Fibroblast of skin of left biceps (primary cell): Measurements from ENCODE around the gene SCN1A.
"Not testable (repeated sequence)": the region's sequence is repeated elsewhere in the genome, so short reads cannot be mapped to it uniquely, and the experiment has no call there.

Experiments used
- DNase-seq, 2 experiments: peaks; one replicate each; pipeline ENCODE4 v3.0.0-alpha.2; 2013; ENCODE audit warnings: low read depth in 2 of 2

The SCN1A gene

DNA sequence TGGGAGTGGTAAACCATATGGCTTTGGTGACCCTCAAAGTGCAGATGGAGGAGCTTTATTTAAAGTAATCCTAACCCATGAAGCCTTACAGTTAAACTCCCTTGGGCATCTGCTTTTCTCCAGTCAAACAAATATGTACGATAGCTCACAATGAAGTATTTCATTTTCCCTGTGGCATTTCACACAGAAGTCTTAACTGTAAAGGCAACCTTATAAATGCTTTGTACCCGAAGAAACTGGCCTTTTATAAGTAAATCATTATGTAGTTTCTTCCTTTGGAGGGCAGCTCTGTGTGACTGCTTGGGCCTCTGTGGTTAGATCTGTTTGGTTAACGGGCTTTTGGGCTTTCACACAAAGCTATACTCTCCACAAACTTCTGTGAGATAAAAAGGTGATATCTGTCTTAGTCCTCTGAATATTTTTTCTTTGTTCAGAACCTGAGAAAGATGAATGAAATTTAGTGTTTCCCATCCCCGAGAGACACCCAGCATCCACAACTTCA, 46.6 kb downstream of the SCN1A start:
- no peak for DNase-seq

DNA sequence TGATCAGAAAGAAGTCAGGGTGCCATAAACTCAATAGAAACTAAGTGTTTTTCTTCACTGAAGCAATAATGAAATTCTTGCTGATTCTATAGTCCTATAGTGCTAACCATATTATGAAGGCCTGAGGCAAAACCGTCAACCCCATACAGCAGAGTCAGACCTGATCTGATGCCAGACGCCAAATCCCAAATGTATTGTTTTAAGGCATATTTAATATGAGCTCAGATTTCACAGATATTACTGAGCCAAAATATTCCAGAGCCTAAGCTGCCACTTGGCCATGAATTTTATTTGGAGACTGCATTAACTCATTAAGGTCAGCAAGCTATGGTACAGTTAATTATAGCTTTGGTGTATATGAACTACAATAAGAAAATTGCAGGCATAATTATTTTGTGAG, 53.4 kb downstream of the SCN1A start:
- no peak for DNase-seq

DNA sequence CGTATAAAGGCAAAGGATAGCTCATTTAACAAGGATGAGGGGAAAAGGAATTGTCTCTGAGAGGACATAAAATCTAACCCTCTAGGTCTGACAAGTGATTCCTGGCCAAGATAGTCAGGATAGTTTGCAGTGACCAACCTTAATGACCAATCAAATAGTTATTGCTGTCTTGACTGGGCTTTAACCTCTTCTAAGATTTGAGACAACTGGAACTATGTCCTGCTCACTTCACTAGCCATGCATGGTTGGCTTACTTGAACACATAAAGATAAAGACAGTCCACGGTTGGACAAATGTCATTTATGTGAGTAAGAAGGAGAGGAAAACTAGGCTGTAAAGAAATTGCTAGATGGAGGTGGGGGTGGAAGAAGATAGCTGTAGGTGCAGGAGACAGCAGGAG, 53.8 kb downstream of the SCN1A start:
- DNase-seq = no peak

DNA sequence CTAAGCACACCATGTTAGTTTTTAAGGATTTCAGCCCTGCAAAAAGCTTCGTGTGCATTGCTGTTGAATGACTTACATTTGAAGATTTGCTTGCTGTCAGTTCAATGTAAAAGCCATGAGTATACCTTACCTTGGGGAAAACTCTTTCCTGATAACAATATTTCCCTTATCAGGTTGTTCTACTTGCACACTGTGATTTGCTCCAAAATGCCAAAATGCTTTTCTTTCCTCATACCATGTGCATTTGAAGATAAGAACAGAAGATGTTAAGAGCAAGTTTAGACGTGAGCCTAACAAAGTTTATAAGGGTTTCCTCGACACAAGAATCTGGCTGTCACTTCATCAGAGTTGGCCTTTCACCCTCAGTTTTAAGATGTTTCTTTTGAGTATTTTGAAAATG, 57.6 kb downstream of the SCN1A start:
- no peak for DNase-seq

DNA sequence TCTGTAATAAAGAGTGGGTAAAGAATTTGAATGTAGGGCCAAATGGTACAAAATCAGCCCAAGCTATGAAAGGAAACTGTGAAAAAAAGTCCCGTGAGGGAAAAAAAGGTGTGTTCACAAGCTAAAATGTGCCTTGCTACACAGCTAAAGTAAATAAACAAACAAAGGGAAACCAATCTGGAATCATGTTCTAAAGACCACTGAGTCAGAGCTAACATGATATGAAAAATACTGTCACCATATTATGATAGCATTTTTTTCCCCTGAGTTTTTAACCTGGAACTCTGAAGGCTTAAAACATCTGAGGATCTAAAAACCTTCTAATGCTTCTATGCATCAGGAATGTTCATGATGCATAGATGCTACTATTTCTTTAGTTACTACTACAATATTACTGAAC, 58.8 kb downstream of the SCN1A start:
- DNase-seq = no peak

DNA sequence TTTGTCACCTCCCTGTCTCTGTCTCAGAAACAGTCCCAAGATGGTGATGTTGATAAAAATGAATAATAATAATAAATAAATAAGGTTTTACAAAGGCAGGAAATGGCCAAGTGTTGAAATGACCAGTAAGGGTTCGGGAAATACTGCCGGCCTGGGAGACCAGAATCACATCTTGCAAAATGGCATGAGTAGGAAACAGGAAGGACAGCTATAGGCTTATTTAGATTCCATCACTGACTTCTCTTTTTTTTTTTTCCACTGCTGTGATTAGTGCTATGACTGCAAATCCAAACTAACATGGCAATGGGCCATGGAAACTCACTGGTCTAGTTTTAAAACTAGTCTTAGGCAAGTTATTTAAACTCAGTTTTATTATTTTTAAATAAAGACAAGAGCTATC, 60.6 kb downstream of the SCN1A start:
- DNase-seq = no peak

DNA sequence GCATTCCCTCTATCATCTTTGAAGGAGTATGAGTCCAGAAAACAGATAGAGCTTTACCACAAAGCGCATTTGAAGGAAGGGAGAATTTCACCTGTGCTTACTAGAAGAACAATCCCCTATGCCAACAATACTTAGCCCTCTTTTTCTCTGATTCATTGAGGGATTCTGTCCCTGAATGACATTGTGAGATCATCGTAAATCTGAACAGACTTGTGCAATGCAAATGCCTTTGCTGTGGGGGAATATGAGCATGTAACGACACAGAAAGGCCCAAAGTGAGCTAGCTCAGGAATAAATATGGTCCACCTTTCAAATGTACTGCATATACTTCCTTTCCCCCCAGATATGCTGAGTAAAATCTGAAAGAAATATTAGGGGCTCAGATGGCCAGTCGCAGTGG, 67.6 kb downstream of the SCN1A start:
- no peak for DNase-seq

DNA sequence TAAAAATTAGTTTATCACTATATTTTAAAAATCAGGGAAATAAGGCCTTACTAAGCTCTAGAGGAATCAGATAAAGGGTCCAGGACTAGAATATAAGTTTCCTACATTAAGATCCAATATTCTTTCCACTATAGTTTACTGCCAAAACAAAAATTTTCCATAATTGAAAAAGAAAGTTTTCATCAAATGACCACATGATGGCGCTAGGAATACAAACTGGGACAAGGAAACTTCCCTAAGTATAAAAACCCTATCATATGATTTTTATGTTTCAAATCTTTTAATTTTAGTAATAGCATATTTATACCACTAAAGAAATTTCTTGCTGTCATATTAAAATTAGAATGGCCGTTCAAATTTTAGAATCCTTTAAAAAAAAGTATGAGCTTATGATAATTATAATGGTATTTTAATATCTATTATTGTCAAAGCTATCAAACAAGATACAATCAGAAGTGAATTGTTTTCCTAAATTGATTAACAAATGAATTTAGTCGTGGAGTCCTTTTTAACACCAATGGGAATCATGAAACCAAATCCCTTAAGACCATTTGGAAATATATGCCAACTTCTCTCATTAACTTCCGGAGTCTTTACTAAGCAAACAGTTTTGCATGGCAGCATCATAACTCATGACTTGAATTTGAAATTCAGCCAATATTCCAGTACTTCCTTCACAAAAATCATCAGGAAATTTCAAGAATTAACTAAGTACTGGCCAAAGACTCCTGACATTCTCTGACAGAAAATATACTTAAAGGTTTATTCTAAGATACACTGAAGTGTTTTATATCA, 70.3 kb downstream of the SCN1A start:
- DNase-seq = no peak

DNA sequence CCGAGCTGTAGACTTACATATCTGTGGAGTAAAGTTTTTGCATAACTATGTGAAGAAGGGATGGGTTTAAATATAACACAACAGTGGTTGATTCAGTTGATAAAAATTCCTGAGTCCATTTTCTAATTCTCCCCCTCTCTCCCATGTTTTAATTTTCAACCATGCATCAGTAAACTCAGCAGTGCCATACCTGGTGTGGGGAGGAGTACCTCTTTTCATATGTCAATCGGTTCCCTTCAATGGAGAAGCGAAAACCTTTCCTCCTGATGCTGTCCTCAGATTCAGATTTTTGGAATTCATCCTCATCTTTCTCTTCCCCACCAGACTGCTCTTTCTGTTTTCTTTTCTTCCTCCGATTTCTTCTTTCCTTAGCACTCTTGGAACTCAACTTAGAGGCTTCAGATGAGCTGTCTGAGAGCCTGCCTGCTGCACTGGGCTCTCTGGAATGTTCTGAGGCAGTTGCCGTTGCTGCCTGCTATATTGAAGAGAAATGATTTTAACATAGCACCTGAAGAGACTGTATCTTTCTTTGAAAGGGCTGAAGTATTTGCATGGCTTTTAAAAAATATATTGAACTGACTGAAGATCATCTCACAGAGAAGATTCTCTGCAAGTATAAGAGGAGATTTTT, 82.9 kb downstream of the SCN1A start:
- no peak for DNase-seq

DNA sequence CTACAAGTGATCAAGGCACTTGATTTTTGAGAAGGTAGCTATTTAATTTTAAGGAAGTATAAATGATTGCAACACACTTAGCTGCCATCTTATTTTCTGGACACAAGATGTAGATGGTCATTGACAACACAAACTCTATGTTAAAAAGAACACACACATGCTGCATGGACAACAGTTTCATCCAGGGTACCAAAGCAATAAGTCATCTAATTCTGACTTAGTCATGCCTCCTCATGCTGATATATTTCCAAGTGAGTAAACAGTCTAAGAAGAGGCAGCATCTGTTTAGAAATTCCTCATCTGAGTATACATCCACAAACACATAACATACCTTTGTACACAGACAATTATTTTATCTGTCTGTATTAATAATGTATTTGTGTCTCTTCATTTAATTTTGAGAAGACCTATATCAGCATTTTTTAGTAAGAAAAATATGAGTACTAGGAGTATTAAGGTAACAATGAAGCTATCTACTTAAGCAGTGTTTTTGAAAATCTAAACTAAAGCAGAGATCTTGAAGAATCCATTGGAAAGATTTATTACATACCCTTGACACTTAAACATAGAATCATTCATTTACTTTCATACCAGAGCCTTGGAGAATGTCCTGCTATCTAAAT, 84.9 kb downstream of the SCN1A start:
- no peak for DNase-seq

DNA sequence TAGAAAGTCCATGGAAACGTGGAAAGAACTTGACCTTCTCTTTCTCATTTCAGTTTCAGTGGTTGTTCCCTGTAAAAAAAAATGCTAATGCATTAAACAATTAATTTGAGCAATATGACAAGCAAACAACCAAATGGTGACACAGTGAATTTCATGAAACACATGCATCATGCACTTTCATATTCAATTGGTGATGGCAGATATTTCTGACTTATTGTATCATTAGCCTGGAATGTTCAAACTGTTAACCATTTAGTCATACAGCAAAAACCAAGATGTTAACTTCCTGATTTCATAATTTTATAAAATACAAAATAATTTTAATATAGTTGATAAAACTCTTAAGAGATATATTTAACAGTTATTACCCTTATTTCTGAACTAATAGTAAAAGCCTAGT, 85.5 kb downstream of the SCN1A start:
- DNase-seq = no peak

DNA sequence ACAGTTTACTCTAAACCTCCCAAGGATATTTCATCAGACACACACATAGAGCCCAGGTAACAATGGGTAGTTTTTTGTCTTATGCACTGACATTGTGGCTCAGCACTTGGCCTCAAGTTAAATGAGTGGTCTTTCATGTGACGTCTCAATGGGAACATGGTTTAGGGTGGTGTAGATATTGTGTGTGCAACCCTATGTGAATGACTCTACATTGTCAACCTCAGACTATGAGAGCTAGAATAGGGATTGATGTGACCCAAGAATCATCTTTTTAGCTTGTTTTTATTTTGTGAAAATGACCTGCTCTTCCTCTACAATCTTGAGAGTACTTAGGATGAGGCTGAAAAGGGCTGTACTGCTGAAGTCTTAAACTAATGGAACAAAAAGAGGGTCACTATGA, 86.2 kb downstream of the SCN1A start:
- no peak for DNase-seq

DNA sequence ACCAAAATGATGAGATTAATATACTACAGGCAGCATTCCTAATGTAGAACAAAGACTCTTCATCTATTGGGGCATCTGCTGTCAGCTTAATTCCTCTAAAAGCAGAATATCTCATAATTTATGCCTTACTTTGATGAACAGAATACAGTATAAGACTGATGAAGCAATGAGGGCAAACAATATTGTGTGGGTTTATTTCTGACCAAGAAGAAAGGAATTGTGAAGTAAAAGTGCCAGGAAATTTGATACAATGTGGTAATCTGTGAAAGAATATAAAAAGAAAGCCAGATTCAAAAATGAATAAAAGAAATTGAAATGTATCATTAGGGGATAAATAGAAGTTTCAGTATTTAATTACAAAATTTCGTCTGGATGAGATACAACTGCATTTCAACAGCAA, 95.5 kb downstream of the SCN1A start:
- DNase-seq = no peak

DNA sequence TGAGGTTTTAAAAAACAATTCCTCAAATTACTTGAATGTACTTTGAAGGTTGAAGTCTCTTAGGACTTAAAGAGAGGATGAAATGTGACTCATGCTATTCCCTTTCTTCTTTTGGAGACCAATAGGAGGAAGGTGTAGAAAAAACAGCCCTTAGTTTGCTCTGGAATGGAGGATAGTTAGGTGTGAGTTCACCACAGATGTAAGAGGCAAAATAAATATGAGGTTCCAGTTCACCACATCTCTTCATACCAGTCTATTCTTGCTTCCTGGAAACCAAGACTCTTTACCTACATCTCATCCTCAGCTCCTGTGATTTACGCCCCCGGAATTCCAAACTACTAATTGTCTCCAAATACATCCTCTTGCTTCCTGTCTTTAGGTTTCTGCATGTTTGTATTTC, 96.8 kb downstream of the SCN1A start:
- DNase-seq = no peak

DNA sequence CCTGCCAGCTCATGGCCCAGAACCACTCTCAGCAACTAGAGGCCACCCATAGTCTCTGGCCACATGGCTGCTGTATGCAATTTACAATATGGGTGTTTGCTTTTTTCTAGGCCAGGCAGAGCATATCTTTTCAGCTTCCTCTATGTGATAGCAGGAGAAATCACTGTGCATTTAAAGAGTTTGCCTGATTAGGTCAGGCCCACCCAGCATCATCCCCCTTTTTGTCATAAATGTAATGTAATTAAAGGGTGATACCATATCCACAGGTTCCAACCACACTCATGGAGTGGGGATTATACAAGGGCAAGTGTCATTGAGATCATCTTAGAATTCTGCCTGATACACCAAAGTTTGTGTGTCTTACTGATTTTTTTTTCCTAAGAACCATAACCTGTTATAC, 102.5 kb downstream of the SCN1A start:
- no peak for DNase-seq

DNA sequence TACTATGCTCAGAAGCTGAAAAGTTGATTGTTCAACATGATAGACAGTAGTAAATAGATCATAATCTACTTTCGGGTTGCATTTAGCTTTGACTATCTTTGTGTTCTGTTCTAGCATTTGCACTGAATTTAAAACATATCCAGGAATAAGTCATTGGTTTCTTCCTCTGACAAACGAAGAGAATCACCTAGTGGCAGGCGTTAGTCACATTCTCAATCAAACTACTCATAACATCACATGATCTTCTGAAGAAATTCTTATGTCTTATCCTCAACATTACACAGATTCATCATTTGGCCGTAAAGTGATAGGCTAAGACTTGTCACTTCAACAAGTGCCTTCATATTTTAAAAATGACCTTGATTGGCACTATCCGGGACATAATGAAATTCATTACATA, 110.6 kb downstream of the SCN1A start:
- no peak for DNase-seq

DNA sequence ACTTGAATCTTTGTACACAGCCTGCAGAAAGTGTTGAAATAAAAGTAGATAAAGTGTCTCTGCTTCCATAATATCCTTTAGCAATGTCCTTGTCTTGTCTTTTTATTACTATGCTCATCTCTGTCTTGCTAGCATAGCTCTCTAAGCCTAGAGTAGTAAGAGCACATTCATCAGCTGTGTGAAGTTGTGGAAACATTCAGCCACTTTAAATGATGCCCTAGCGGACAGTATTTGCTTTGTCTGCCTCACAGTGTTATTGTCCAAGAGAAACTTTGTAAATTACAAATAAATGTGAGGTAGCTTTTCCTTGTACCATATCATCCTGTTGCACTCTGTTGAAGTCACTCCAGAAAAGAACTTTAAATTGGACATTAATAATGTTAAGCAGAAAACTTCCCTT, 113.9 kb downstream of the SCN1A start:
- no peak for DNase-seq

DNA sequence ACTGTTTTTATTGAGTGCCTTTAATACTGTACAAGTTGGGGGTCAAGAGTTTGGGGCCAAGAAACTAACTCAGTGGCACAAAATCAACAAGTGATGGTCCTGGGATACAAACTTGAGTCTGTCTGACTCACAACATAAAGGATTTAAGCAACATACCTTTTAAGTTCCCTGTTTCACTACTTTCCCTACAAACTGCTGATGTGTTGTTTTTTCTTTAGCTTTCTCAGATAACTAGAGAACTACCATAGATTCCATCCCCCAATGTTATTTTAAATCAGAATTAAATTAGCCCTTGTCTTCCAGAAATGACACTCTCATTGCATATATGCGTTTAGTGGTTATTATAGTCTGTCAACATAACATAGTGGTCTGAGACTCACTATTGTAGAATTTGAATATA, 116.2 kb downstream of the SCN1A start:
- DNase-seq = no peak

DNA sequence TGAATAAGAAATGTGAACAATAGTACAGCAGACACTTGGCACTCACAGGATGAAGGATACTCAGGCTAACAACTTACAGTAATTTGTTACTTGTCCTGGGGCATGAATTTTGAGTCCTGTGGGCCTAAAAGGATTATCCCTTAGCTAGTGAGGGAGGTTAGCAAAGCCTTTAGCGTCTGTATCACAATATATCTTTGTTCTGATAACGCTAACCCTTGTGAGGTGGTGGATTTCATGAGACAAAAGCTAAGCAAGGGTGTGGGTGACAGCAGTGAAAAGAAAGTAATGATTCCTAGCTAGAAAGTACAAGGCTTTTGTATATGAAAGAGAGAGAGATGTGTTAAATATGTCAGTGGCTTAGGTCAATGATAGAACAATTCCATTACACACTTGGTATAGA, 127.4 kb downstream of the SCN1A start:
- no peak for DNase-seq

DNA sequence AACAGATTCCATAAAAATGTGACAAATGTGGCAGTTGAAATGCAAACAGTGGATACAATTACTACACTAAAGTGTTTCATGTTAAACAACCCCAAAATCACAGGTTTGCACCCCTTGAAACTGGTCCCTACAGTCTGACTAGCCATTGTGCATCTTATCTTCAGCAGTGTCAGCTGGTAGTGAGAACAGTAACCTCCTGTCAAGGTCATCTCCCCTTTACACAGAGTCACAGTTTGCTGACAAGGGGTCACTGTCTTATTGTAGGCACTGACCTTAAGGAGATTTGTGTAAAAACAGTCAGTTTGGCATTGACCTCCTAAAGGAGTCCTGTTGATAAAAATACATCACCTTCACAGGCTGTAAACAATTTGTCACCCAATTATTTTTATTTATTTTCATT, 137.0 kb downstream of the SCN1A start:
- DNase-seq = no peak

DNA sequence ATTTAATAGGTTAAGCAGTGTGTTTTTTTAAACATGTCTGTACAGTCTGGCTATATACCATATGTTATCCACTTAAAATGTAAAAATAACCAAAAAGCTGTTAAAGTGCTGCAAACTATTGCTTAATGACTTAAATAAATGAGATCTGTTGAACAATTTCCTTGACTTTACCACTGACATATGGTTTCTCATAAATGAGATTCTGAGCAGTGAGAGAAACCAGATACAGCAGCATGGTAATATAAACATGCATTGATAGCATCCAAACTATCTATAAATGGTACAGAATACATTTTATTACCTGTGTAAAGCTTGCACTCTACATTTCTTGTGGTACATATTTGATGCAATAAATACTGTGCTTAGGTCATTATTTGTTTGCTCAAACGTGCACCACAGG, 138.0 kb downstream of the SCN1A start:
- DNase-seq = no peak

DNA sequence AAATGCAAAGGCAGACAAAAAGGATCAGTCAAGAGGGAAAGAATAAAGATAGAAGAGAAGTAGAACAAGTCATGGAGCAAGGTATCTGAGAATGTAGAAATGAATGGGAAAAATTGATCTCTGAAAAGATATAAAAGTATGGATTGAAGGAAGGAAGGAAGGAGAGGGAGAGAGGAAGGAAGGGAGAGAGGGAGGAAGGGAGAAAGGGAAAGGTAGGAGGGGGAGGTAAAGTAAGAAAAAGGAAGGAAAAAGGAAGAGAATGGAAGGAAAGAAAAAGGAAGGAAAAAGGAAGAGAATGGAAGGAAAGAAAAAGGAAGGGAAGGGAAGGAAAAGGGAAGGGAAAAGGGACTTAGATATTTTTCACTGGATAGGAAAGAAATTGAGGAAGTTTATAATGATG, 142.7 kb downstream of the SCN1A start:
- no peak for DNase-seq

DNA sequence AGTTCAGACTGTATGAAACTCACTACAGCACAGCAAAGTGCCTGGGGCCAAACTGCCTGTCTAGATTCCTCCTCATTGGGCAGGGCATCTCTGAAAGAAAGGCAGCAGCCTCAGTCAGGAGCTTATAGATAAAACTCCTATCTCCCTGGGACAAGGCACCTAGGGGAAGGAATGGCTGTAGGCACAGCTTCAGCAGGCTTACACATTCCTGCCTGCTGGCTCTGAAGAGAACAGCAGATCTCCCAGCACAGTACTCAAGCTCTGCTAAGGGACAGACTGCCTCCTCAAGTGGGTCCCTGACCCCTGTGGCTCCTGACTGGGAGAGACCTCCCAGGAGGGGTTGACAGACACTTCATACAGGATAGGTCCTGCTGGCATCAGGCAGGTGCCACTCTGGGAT, 155.7 kb downstream of the SCN1A start:
- DNase-seq = not testable (repeated sequence)
